HFF-Myc (cell line): ENCODE measurements around the gene RHOT2.

Source experiments
- DNase-seq: peaks from one replicate; pipeline ENCODE4 v3.0.0-alpha.2; 2011; ENCODE audit warnings: low read depth; ENCODE audit errors: extremely low read depth
- H3K4me3 ChIP-seq: replicated peaks from 2 replicates; pipeline ENCODE4 v1.5.1; 2011; ENCODE audit warnings: low read depth, mild to moderate bottlenecking, control low read depth, low read length
- TF ChIP-seq, protein P1 (sequence below): IDR thresholded peaks from 2 replicates; pipeline ENCODE4 v1.5.1; 2012; ENCODE audit warnings: mild to moderate bottlenecking, low read depth, low read length, control low read depth; ENCODE audit errors: missing control alignments

Gene RHOT2

DNA sequence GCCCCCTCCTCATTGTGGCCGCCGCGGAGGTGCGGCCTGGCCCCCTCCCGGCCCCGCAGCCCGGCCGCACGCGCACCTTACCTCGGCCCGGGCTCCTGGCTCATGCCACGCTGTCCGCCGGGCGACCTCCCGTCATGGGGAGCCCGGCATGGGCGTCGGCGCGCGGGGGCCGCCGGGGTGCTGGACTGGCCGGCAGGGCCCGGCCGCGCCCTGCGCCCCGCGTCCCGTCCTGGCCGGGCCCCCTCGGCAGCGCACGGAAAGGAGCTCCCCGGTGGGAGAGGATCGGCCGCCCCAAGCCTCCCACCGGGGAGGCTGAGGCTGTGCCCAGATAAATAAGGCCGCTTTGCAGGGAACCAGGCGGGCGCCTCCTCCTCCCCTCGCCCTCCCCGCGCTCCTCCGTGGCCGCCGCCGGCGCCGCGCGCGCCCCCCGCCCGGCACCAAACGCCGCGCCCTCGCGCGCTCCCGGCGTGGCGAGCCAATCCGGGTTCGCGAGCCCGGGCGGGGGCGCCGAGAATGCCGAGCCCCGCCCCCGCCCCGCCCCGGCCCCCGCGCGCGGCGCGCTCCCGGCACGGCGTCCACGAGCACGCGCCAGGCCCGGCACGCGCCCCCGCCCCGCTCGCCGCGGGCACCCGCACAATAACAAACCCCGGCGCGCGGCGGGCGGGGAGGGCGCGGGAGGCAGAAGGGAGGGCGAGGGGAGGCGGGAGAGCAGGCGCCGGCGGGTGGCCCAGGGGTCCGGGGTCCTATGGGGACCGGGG is 37.7 kb downstream of the RHOT2 start, which contains the start of gene FBXL16:
TSS of gene FBXL16 (minus strand) at position 371 of the 758 bp plus-strand sequence. CDS start 8,396 bp downstream, outside the sequence.
- no peak within 1 kb of the TSS for H3K4me3 ChIP-seq
- DNase-seq: no peak
- TF ChIP-seq, protein P1, sequence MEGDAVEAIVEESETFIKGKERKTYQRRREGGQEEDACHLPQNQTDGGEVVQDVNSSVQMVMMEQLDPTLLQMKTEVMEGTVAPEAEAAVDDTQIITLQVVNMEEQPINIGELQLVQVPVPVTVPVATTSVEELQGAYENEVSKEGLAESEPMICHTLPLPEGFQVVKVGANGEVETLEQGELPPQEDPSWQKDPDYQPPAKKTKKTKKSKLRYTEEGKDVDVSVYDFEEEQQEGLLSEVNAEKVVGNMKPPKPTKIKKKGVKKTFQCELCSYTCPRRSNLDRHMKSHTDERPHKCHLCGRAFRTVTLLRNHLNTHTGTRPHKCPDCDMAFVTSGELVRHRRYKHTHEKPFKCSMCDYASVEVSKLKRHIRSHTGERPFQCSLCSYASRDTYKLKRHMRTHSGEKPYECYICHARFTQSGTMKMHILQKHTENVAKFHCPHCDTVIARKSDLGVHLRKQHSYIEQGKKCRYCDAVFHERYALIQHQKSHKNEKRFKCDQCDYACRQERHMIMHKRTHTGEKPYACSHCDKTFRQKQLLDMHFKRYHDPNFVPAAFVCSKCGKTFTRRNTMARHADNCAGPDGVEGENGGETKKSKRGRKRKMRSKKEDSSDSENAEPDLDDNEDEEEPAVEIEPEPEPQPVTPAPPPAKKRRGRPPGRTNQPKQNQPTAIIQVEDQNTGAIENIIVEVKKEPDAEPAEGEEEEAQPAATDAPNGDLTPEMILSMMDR: no peak

DNA sequence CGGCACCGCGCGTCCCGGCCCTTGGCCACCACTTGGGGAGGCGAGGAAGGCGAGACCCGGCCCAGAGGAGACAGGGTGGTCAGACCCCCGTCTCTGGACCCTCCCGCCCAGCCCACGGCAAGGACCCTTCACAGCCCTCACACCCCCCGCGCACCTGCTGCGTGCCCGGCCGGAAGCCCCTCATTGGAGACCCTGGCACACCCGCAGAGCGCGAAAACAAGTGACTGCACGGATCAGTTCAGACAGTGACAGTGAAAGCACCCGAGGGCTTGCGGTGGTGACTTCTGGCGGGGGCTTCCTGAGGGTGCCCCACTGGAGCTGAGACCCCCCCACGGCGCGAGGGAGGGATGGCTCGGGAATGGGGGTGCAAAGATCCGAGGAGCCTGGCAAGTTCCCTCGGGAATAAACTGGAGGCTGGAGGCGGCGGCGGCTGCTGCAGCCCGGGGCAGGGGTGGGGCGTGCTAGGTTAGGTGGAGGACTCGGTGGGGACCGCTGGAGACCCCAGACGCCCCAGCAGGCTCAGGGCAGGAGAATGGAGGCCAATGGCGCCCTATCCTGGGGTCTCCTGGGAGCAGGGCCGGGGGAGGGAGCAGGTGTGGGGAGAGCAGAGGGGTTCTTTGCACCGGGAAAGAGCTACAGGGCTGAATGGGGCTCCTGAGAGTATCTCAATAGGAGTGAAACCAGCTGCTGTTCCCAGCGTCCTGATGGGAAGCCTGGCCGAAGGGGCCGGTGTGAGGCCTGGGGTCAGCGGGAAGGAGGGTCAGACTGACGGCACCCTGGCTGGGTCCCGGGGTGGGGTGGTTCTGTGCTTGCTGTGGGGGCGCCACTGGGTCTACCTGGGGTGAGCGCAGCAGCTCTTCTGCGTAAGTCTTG is 38.5 kb downstream of the RHOT2 start:
- H3K4me3 ChIP-seq: no peak overlapping the region
- no peak for DNase-seq
- TF ChIP-seq, protein P1: no peak

DNA sequence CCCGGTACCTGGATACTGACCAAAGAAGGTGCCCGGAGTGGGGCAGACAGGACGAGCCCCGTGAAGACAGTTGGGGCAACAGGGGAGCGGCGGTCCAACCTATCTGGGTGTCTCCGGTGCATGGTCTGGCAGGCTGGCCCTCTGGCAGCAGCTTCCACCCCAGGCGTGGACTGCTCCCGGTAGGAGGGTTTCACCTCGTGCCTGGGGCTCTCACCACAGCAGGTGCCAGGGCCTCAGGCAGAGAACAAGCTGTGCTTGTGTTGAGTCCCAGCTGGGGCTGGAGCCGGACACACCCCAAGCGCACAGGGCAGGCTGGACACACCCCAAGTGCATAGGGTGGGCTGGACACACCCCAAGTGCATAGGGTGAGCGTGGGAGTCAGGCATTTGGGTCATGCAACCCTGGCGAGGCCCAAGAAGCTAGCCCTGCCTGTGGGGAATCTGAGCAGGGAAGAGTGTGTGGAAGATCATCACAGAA is 39.2 kb downstream of the RHOT2 start:
- DNase-seq: no peak
- TF ChIP-seq, protein P1: no peak
- no peak overlapping the region for H3K4me3 ChIP-seq

DNA sequence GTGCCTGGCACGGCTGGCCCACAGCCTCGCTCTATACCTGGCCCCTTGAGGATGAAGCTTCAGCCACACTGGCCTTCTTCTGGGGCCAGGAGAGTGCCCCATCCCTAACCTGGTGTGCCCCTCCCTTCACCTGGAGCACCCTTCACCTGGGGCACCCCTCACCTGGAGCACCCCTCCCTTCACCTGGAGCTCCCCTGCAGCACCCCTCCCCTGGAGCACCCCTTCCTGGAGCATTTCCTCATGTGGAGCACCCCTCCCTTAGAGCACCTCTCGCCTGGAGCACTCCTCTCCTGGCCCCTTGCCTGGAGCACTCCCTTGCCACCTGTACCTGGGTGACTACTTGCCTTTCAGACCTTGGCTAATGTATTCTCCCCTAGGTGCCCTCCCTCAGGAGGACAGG is 40.1 kb downstream of the RHOT2 start:
- TF ChIP-seq, protein P1: no peak
- no peak for DNase-seq
- H3K4me3 ChIP-seq: no peak overlapping the region

DNA sequence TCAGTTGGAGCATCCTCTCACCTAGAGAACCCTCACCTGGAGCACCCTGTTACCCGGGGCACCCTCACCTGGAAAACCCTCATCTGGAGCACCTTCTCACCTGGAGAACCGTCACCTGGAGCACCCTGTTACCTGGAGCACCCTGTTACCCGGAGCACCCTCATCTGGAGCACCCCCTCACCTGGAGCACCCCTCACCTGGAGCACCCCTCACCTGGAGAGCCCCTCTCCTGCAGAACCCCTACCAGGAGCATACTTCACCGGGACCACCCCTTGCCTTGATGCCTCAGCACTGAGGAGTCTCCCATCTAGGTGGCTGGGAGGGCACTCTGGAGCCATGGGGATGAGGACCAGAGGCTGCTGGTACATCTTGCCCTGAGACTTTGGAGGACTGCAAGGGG is 41.0 kb downstream of the RHOT2 start:
- no peak overlapping the region for H3K4me3 ChIP-seq
- TF ChIP-seq, protein P1: no peak
- DNase-seq: no peak

DNA sequence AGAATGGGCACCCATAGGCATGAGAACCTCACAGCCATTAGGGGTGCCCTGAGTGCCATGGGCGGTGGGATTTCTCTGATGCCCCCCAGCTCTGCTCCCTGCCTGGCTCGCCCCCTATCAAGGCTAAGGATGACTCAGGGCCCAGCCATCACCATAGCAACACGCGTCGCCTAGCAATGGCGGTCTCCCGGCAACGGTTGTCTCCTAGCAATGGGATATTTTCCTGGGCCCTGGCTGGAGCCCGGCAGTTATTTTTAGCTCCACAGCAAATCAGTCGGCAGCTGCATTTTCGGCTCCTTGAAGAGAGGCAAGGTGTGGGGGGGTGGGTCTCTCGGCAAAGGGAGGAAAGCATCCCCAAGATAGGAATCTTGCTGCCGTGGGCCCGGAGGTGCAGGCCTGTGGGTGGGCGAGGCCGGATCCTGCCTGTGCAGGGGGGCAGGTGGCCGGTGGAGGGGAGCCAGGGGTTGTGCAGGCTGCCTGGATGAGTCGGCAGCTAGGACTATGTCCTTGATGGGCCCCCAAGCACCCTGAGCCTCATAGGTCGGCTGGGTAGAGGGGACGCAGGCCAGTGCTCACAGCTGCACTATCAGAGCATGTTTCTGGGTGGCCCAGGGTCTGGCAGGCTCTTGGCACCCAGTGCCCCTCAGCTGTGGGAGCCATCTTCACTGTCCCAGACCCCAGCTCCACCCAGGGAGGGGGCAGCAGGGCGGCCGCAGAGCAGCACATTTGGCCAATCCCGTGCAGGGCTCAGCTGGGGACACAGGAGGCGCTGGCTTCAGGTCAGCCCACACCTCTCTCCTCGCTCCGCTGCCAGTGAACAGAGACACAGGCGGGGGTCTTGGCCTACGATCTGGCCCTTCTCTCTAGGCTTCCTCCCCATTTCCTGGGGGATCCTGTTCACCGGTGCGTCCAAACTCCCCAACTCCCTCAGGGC is 41.9 kb downstream of the RHOT2 start:
- no peak for DNase-seq
- TF ChIP-seq, protein P1: no peak
- H3K4me3 ChIP-seq: no peak overlapping the region
